ENCODE results near the gene ELF4. TPM values are rescaled to one million over a fixed set of nuclear protein-coding genes. Genes with fewer than 3 reads are reported as not detected.
"Not testable (repeated sequence)": the region's sequence is repeated elsewhere in the genome, so short reads cannot be mapped to it uniquely, and the experiment has no call there.

Gene ELF4
- 29.5 TPM for polyA plus RNA-seq (2013, experiment 1 of 2; ENCODE audit: insufficient read length)
- 27.7 TPM for polyA plus RNA-seq (2013, experiment 2 of 2; ENCODE audit: insufficient read length)

- DNase-seq: peak; percentile 70
Measured at GRCh38 chrX:130110379-130111219, at the start of gene ELF4. Gene ELF4, minus strand, starts transcription at chrX:130110497. Its CDS starts 29,167 bp downstream, at chrX:130081330.

- no peak for DNase-seq
Measured at GRCh38 chrX:130159776-130160175, 49.5 kb upstream of the ELF4 start.

- no peak for DNase-seq
Measured at GRCh38 chrX:130158311-130158710, 48.0 kb upstream of the ELF4 start.

GRCh38 chrX:130155564-130155963, 45.3 kb upstream of the ELF4 start:
- DNase-seq: no peak

GRCh38 chrX:130147631-130148030, 37.3 kb upstream of the ELF4 start:
- no peak for DNase-seq

- peak; percentile 21 for DNase-seq
Measured at GRCh38 chrX:130145123-130145522, 34.8 kb upstream of the ELF4 start.

- DNase-seq: no peak
Measured at GRCh38 chrX:130144509-130144908, 34.2 kb upstream of the ELF4 start.

GRCh38 chrX:130139474-130140201, 29.3 kb upstream of the ELF4 start:
- no peak for DNase-seq

- DNase-seq: no peak
Measured at GRCh38 chrX:130136961-130137360, 26.7 kb upstream of the ELF4 start.

- no peak for DNase-seq
Measured at GRCh38 chrX:130136496-130136895, 26.2 kb upstream of the ELF4 start.

- DNase-seq: no peak
Measured at GRCh38 chrX:130130990-130131389, 20.7 kb upstream of the ELF4 start.

GRCh38 chrX:130125091-130125874, 15.0 kb upstream of the ELF4 start:
- no peak for DNase-seq

GRCh38 chrX:130124577-130124976, 14.3 kb upstream of the ELF4 start:
- DNase-seq: no peak

GRCh38 chrX:130121505-130121800, 11.2 kb upstream of the ELF4 start:
- DNase-seq: no peak

- DNase-seq: peak; percentile 83
Measured at GRCh38 chrX:130120746-130121504, 10.6 kb upstream of the ELF4 start.

- DNase-seq: peak; percentile 23
Measured at GRCh38 chrX:130120321-130120731, 10.0 kb upstream of the ELF4 start.

- no peak for DNase-seq
Measured at GRCh38 chrX:130119312-130119898, 9.1 kb upstream of the ELF4 start.

GRCh38 chrX:130118441-130119311, 8.4 kb upstream of the ELF4 start:
- DNase-seq: peak; percentile 49

- DNase-seq: no peak
Measured at GRCh38 chrX:130117166-130117565, 6.9 kb upstream of the ELF4 start.

GRCh38 chrX:130115119-130115885, 5.0 kb upstream of the ELF4 start:
- not testable (repeated sequence) for DNase-seq
